IPS-15b (cell line): ENCODE measurements around the gene IMPDH1.

Source experiments
- H3K27me3 ChIP-seq: one replicate; pipeline ENCODE4 v1.6.1; 2013; ENCODE audit warnings: low read length; ENCODE audit not compliant: control insufficient read depth, insufficient read depth
- H3K36me3 ChIP-seq: one replicate; pipeline ENCODE4 v1.6.1; 2013; ENCODE audit warnings: low read length; ENCODE audit not compliant: control insufficient read depth, insufficient read depth
- H3K4me1 ChIP-seq: one replicate; pipeline ENCODE4 v1.6.1; 2013; ENCODE audit warnings: mild to moderate bottlenecking, low read length; ENCODE audit not compliant: control insufficient read depth, insufficient read depth
- H3K4me3 ChIP-seq: one replicate; pipeline ENCODE4 v1.5.1; 2013; ENCODE audit warnings: low read depth, low read length
- H3K9ac ChIP-seq: one replicate; pipeline ENCODE4 v1.6.1; 2013; ENCODE audit warnings: low read depth, mild to moderate bottlenecking, low read length
- H3K9me3 ChIP-seq: one replicate; pipeline ENCODE4 v1.6.1; 2013; ENCODE audit warnings: mild to moderate bottlenecking, low read length; ENCODE audit not compliant: control insufficient read depth, insufficient read depth

IMPDH1 gene

DNA sequence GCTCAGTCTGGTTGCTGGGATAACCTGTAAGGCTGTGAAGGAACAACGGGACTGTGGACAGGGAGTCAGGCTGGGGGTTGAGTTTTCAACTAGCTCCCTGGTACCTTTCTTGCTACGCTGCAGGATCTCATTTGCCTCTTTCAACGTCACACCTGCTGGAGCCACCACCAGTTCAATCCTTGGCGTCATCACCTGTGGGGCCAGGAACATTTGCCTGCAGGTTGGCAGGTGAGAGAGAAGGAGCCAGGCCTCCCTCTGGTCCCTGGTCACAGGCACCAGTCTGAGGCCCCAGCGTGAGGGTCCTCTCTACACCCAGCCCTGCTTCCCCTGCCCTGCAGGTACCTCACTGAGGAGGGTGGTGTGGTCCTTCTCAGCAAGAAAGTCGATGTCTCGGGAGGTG lies 9.8 kb downstream of the IMPDH1 start:
- H3K4me1 ChIP-seq: peaks cover 4% of the 10 kb centered on the region
- no peak overlapping the region for H3K9ac ChIP-seq
- no peaks in the 10 kb centered on the region for H3K9me3 ChIP-seq
- H3K36me3 ChIP-seq: no peaks in the 10 kb centered on the region
- H3K27me3 ChIP-seq: peaks cover 37% of the 10 kb centered on the region
- H3K4me3 ChIP-seq: no peak overlapping the region

- Histone ChIP-seq H3K27me3 (peaks cover 25% of the 10 kb centered on the region), H3K4me3 (no peak overlapping the region), H3K9me3 (no peaks in the 10 kb centered on the region), H3K4me1 (peaks cover under 1% of the 10 kb centered on the region), H3K36me3 (no peaks in the 10 kb centered on the region), H3K9ac (no peak overlapping the region)
These were observed 11.0 kb downstream of the IMPDH1 start for GRCh38 chr7:128398841-128399135.

DNA sequence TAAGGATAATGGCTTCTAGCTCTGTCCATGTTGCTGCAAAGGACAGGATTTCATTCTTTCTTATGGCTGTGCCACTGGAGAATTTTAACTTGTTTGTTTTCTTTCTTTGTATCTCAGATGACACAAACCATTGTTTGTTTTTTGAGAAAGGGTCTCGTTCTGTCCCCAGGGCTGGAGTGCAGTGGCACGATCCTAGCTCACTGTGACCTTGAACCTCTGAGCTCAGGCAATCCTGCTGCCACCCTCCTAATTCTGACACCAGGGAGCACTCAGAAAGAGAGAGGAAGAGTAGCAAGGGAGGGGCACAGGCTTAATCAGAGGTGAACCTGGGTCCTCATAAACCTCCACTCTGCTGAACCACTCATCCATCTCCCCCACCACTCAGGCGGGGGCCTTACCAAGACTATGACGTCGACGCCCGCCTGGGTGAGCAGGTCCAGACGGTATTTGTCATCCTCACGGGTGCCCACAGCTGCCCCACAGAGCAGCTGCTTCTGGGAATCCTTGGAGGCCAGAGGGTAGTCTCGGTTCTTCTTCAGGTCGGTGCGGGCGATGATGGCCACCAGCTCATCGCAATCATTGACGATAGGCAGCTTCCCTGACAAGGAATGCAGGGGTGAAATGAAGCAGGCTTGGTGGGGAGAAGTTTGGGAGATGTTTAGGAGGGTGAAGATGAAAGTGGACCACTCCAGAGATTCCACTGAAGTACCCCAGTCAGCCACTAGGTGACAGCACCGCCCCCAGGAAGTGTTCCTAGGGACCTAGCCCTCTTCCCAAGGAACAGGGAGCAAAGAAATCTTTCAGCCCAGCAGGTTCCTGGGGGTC lies 11.6 kb downstream of the IMPDH1 start:
- Histone ChIP-seq H3K9me3 (no peaks in the 10 kb centered on the region), H3K9ac (no peak overlapping the region), H3K4me3 (no peak overlapping the region), H3K36me3 (peaks cover under 1% of the 10 kb centered on the region), H3K4me1 (no peaks in the 10 kb centered on the region), H3K27me3 (peaks cover 19% of the 10 kb centered on the region)

DNA sequence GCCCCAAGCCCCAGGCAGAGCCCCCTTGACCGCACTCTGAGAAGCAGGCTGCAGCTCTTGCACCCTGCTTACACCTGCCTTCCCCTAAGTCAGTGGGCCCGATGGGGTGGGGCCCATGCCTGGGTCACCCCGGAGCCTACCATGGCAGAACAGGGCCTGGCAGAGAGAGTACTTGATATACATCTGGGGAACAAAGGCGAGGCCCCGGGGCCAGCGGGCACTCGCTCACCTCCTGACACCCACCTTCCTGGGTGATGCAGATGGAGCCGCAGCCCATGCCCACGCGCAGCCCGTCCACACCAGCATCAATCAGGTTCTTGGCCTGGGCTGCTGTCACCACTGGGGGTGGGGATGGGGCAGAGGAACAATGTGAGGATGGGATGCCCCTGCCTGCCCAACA lies 13.4 kb downstream of the IMPDH1 start:
- Histone ChIP-seq H3K27me3 (peaks cover 4% of the 10 kb centered on the region), H3K36me3 (peaks cover 4% of the 10 kb centered on the region), H3K4me3 (no peak overlapping the region), H3K9ac (no peak overlapping the region), H3K4me1 (no peaks in the 10 kb centered on the region), H3K9me3 (no peaks in the 10 kb centered on the region)

DNA sequence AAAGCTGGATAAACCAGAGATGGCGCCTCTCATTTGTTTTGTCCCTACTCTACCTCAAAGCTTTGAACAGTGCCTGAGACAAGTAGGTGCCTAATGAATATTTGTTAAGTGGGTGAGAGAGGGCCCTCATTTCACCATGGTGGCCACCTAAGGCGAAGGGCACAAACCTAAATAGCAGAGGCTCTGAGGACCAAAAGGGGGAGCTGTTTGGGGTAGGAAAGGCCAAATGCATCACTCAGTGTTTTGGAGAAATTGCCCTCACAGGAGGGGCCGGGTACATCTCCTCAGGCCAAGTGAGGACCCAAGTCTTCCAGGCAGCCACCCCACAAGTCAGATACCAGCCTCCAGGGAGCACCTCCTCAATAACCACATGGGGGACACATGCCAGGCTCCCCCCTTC lies 14.0 kb downstream of the IMPDH1 start:
- Histone ChIP-seq H3K9ac (no peak overlapping the region), H3K36me3 (peaks cover 4% of the 10 kb centered on the region), H3K4me1 (no peaks in the 10 kb centered on the region), H3K9me3 (no peaks in the 10 kb centered on the region), H3K4me3 (no peak overlapping the region), H3K27me3 (no peaks in the 10 kb centered on the region)

- Histone ChIP-seq H3K9ac (no peak overlapping the region), H3K4me1 (peaks cover under 1% of the 10 kb centered on the region), H3K4me3 (no peak overlapping the region), H3K27me3 (no peaks in the 10 kb centered on the region), H3K9me3 (no peaks in the 10 kb centered on the region), H3K36me3 (peaks cover 4% of the 10 kb centered on the region)
These were observed 14.8 kb downstream of the IMPDH1 start for GRCh38 chr7:128394904-128395496.

DNA sequence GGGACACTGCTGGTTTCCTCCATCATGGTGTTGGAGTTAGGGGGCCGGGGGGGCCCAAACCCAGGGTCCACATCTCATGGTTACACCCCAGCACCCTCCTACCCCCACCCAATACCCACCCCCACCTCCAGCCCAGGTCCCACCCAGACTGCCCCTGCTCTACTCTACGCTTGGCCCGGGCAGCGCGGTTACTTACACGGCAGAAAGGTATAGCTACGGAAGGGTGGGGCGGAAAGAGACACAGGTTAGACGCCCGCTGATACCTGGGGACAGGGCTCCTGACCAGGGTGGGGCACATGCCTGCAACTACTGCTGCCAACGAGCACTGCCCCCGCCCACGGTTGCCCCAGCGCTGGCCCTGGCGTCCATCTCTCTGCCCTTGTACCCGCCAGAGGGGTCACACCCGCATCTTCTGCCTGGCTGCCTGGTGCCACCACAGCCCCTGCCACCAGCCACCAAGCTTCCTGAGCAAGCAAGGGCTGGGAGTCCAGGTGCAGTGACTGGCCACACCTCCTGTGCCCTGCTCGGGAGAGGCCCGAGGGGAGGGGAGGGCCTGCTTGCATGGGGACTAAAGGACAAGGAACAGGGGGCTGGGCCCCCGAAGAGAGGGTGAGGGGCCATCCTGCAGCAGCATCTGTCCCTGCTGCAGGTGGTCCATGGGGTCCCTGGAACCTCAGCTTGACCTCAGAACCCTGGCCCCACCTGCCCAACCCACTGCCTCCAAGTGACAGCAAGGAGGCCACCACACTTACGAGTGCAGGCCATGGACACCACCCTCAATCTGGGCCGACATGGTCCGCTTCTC lies 16.1 kb downstream of the IMPDH1 start:
- Histone ChIP-seq H3K4me3 (no peak overlapping the region), H3K27me3 (peaks cover 4% of the 10 kb centered on the region), H3K36me3 (peaks cover 4% of the 10 kb centered on the region), H3K9me3 (no peaks in the 10 kb centered on the region), H3K4me1 (peaks cover 4% of the 10 kb centered on the region), H3K9ac (no peak overlapping the region)

DNA sequence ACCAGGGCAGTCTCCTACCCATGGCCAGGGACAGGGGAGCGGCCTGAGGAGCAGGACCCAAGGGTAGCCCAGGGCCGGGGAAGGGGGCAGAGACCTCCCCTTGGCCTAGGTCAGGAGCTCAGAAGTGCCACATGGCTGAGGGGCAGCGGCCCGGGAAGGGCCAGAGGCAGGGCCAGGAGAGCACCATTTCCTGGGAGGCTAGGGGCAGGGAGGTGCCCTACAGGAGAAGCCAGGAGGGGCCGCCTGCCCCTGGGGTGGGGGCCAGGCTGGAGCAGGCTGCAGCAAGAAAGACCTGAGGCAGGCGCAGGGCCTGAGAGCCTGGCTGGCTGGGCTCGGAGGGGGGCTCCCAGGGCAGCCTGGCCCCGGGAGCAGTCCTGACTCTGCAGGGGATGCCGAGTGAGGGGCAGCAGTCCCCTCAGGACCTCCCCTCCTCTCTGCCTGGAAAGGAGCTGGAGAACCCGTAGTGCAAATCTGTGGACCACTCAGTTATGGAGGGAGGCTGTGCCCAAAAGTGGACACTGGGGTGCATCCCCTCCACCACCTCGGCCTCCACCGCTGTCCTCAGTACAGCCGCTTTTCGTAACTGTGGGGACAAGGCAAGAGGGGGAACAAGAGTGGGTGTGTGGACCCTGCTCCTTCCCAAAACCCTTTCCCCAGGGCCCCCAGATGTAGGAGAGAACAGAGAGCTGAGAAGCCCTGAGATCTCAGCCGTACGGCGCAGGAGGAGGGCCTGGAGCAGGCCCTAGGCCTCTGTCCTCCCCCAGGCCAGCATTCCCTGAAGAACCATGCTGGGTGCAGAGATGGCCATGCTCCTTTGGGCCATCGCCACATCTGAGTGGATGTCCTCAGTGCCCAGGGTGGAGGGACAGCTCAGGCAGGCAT lies 17.1 kb downstream of the IMPDH1 start:
- Histone ChIP-seq H3K36me3 (peaks cover 4% of the 10 kb centered on the region), H3K4me1 (peaks cover 4% of the 10 kb centered on the region), H3K9me3 (no peaks in the 10 kb centered on the region), H3K27me3 (peaks cover 14% of the 10 kb centered on the region), H3K9ac (no peak overlapping the region), H3K4me3 (no peak overlapping the region)

GRCh38 chr7:128391805-128392204 lies 18.0 kb downstream of the IMPDH1 start:
- peaks cover 22% of the 10 kb centered on the region for H3K27me3 ChIP-seq
- H3K4me1 ChIP-seq: peaks cover 4% of the 10 kb centered on the region
- H3K4me3 ChIP-seq: no peak overlapping the region
- H3K36me3 ChIP-seq: peaks cover 4% of the 10 kb centered on the region
- no peak overlapping the region for H3K9ac ChIP-seq
- no peaks in the 10 kb centered on the region for H3K9me3 ChIP-seq

- Histone ChIP-seq H3K4me3 (no peak overlapping the region), H3K9me3 (no peaks in the 10 kb centered on the region), H3K4me1 (peaks cover 8% of the 10 kb centered on the region), H3K27me3 (peaks cover 26% of the 10 kb centered on the region), H3K36me3 (peaks cover 4% of the 10 kb centered on the region), H3K9ac (no peak overlapping the region)
These were observed 18.8 kb downstream of the IMPDH1 start for GRCh38 chr7:128390871-128391565.
